H1 (cell line): ENCODE measurements around the gene IGF2BP3. TPM values are rescaled to one million over a fixed set of nuclear protein-coding genes. Genes with fewer than 3 reads are reported as not detected.

Experiments used
- ASH2L ChIP-seq: fragments of 200-600, 300-600 bp; sonication (generic); IDR thresholded peaks from one replicate; pipeline ENCODE4 v1.7.1; 2017; ENCODE audit warnings: low read length
- BACH1 ChIP-seq: IDR thresholded peaks from 2 replicates; pipeline ENCODE4 v1.6.1; 2012; ENCODE audit warnings: low read length, improper control_type of control experiment
- CBX8 ChIP-seq: fragments of 300-800, 300-1000 bp; sonication (generic); IDR thresholded peaks from 2 replicates; pipeline ENCODE4 v1.7.1; 2016; ENCODE audit warnings: low read depth, low read length, borderline replicate concordance
- CREB1 ChIP-seq: IDR thresholded peaks from 2 replicates; pipeline ENCODE4 v1.6.1; 2012; ENCODE audit warnings: inconsistent platforms
- CTBP2 ChIP-seq: IDR thresholded peaks from 2 replicates; pipeline ENCODE4 v1.7.0; 2011; ENCODE audit warnings: borderline replicate concordance, mild to moderate bottlenecking, moderate library complexity, mixed read lengths, low read length; ENCODE audit not compliant: insufficient read depth, insufficient read length
- HDAC2 ChIP-seq, 2 experiments: fragments of 300-600 bp in 1 of 2; sonication (generic) in 1 of 2; IDR thresholded peaks; 2 replicates each; pipeline ENCODE4 v1.6.1; 2011 to 2012; ENCODE audit warnings: low read depth in 2 of 2, low read length in 2 of 2, mild to moderate bottlenecking in 2 of 2, moderate library complexity in 2 of 2, borderline replicate concordance in 1 of 2, inconsistent platforms in 1 of 2
- JUND ChIP-seq: IDR thresholded peaks from 2 replicates; pipeline ENCODE4 v1.6.1; 2011; ENCODE audit warnings: mild to moderate bottlenecking, improper control_type of control experiment, low read length
- MAFK ChIP-seq: IDR thresholded peaks from 2 replicates; pipeline ENCODE4 v1.6.1; 2012; ENCODE audit warnings: low read depth, mild to moderate bottlenecking, improper control_type of control experiment, low read length
- POLR2A ChIP-seq, 2 experiments: IDR thresholded peaks; 1 replicate in 1 of 2; 2 replicates in 1 of 2; pipeline ENCODE4 v1.6.1; 2011; ENCODE audit warnings: low read depth in 2 of 2, low read length in 2 of 2, mild to moderate bottlenecking in 2 of 2; ENCODE audit errors: control extremely low read depth in 1 of 2
- RBBP5 ChIP-seq: IDR thresholded peaks from 2 replicates; pipeline ENCODE4 v1.7.1; 2012; ENCODE audit warnings: low read depth, mild to moderate bottlenecking, inconsistent platforms, low read length, moderate library complexity, borderline replicate concordance
- SIN3A ChIP-seq, 2 experiments: IDR thresholded peaks in 1 of 2; conservative IDR thresholded peaks in 1 of 2; 2 replicates each; pipeline ENCODE4 v1.6.1; 2011 to 2012; ENCODE audit warnings: low read length in 2 of 2, improper control_type of control experiment in 1 of 2, low read depth in 1 of 2, mild to moderate bottlenecking in 1 of 2
- SP4 ChIP-seq: IDR thresholded peaks from 2 replicates; pipeline ENCODE4 v1.6.1; 2012; ENCODE audit warnings: low read length, inconsistent platforms
- TBP ChIP-seq: IDR thresholded peaks from 2 replicates; pipeline ENCODE4 v1.6.1; 2011; ENCODE audit warnings: low read depth, low read length, improper control_type of control experiment
- TEAD4 ChIP-seq: IDR thresholded peaks from 2 replicates; pipeline ENCODE4 v1.6.1; 2012; ENCODE audit warnings: low read depth, low read length, inconsistent platforms, mixed read lengths
- YY1 ChIP-seq: IDR thresholded peaks from 2 replicates; pipeline ENCODE4 v1.6.1; 2011; ENCODE audit warnings: low read depth, mild to moderate bottlenecking, low read length
- polyA plus RNA-seq, 7 experiments: library from polyadenylated mRNA; depleted of rRNA in 3 of 7; stranded (reverse) in 5 of 7; unstranded in 2 of 7; fragments of >200 nt in 5 of 7; fragments of 200-250 nt in 2 of 7; gene quantifications; 1 replicate in 5 of 7; 2 replicates in 1 of 7; 4 replicates in 1 of 7; pipeline versions ENCODE4 v1.2.1 to v1.2.3, GENCODE V29; 2011 to 2013; ENCODE audit warnings: missing spikeins in 2 of 7, mixed read lengths in 2 of 7
- total RNA-seq: library from RNA; stranded (reverse); fragmentation: NEBNext Ultra II Directional; extraction: Animal tissue kit (Norgen Biotek cat#: 25700); gene quantifications from 2 replicates; pipeline ENCODE4 v1.2.1, GENCODE V29; 2021
- TF ChIP-seq, protein P1 (sequence below): IDR thresholded peaks from 2 replicates; pipeline ENCODE4 v1.6.1; 2012; ENCODE audit warnings: inconsistent platforms
- TF ChIP-seq, protein P2 (sequence below): IDR thresholded peaks from 2 replicates; pipeline ENCODE4 v1.6.1; 2012; ENCODE audit warnings: low read length, inconsistent platforms
- TF ChIP-seq, protein P3 (sequence below): IDR thresholded peaks from 2 replicates; pipeline ENCODE4 v1.6.1; 2012; ENCODE audit warnings: inconsistent platforms

Gene IGF2BP3
- total and polyA plus RNA-seq, 2 of the 8 experiments (the other 6 are each of a cell fraction or from before 2014, with no cell fraction given) = 66.3 to 193 TPM

DNA sequence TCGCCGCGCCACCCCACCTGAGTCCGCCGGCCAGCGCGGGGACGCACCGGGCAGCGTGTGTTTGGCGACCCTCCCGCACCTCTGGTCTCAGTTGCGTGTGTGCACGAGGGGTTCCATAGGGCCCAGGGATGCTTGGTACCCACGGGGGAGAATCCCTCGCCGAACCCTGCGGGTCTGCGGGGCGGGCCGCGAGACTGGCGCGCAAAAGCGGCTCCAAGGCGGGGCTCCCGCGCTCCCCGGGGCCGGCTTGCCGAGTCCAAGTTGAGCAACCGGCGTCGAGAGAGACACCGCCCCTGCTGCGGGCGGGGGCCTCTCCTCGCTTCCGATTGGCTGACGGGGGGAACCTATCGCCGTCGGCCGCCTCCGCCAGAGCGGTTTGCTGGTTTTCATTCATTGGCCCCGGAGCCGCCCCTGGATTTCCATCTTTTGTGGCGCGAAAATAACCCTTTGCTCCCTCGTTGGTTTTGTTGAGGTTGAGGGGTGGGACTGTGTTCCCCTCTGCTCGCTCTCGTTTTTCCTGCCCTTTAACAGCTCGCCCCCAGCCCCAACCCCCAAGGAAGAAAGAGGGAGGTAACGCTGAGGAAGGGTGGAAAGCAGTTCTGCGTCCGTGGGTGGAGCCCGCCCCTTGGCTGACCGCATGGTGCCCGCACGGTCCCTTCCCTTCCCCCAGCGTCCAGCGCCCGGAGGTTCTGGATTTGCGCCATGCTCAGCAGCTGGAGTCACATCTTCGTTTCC, 4.0 kb upstream of the IGF2BP3 start (continued):
- TF ChIP-seq, protein P1, sequence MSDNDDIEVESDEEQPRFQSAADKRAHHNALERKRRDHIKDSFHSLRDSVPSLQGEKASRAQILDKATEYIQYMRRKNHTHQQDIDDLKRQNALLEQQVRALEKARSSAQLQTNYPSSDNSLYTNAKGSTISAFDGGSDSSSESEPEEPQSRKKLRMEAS = peak; percentile 98
- TF ChIP-seq, protein P2, sequence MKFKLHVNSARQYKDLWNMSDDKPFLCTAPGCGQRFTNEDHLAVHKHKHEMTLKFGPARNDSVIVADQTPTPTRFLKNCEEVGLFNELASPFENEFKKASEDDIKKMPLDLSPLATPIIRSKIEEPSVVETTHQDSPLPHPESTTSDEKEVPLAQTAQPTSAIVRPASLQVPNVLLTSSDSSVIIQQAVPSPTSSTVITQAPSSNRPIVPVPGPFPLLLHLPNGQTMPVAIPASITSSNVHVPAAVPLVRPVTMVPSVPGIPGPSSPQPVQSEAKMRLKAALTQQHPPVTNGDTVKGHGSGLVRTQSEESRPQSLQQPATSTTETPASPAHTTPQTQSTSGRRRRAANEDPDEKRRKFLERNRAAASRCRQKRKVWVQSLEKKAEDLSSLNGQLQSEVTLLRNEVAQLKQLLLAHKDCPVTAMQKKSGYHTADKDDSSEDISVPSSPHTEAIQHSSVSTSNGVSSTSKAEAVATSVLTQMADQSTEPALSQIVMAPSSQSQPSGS = no peak
- TF ChIP-seq YY1 (peak; percentile 85), MAFK (no peak), BACH1 (peak; percentile 90), HDAC2 (IDR thresholded peaks at IDR 0.05; ENCODE audit: borderline replicate concordance in 1 of 2, low read depth in 2 of 2, low read length in 2 of 2) (peak in 1 of 2 experiments; percentile 91; a peak in 3 of 4 replicates), JUND (no peak), CTBP2 (peak; percentile 56), RBBP5 (peak; percentile 85), CBX8 (no peak), POLR2A (IDR thresholded peaks at IDR 0.05; ENCODE audit: control extremely low read depth in 1 of 2, low read depth in 2 of 2, low read length in 2 of 2) (peak in 1 of 2 experiments; percentile 98; a peak in 2 of 3 replicates), TEAD4 (0 out of 2 replicates have a peak, but pooled peaks have one; percentile 11), SP4 (peak; percentile 31; the same call in 1 of the 2 replicates), CREB1 (peak; percentile 24; the same call in 1 of the 2 replicates), ASH2L (peak; percentile 82), TBP (peak; percentile 75), SIN3A (conservative IDR thresholded peaks at IDR 0.05 in 1 of 2, IDR thresholded peaks at IDR 0.05 in 1 of 2; ENCODE audit: low read depth in 1 of 2, low read length in 2 of 2) (peak in 1 of 2 experiments; percentile 30; a peak in 1 of 4 replicates)
- TF ChIP-seq, protein P3, sequence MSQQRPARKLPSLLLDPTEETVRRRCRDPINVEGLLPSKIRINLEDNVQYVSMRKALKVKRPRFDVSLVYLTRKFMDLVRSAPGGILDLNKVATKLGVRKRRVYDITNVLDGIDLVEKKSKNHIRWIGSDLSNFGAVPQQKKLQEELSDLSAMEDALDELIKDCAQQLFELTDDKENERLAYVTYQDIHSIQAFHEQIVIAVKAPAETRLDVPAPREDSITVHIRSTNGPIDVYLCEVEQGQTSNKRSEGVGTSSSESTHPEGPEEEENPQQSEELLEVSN = peak; percentile 75
